ENCODE data around the gene GATAD2A. TPM values are rescaled to one million over a fixed set of nuclear protein-coding genes. Genes with fewer than 3 reads are reported as not detected.

Gene GATAD2A
- polyA plus RNA-seq, 1 donor (not counting 4 experiments of a cell fraction or from before 2014, with no cell fraction given): 28.4 TPM

- Histone ChIP-seq H2AFZ (ENCODE audit: control insufficient read depth, low read length) (no peak overlapping the region), H4K20me1 (ENCODE audit: control insufficient read depth, extremely low read depth, insufficient read depth, low read length) (peaks cover 45% of the 10 kb centered on the region), H3K4me2 (ENCODE audit: control insufficient read depth, extremely low read depth, insufficient read depth, low read depth, low read length) (no peak overlapping the region), H3K9me3 (ENCODE audit: control insufficient read depth, low read depth, low read length) (no peaks in the 10 kb centered on the region), H3K36me3 (ENCODE audit: control insufficient read depth in 2 of 2, extremely low read depth in 1 of 2, insufficient read depth in 2 of 2, low read length in 2 of 2) (peaks cover 1 to 17% of the 10 kb centered on the region in 2 experiments), H3K9me1 (ENCODE audit: control insufficient read depth, extremely low read depth, insufficient read depth, low read length) (peaks cover 5% of the 10 kb centered on the region), H3K9ac (ENCODE audit: control insufficient read depth, extremely low read depth, insufficient read depth, low read length) (no peak overlapping the region), H3K4me3 (ENCODE audit: control insufficient read depth in 2 of 3, extremely low read depth in 1 of 3, insufficient read depth in 2 of 3, low read depth in 1 of 3, low read length in 3 of 3) (no peak overlapping the region), H3K27me3 (ENCODE audit: control insufficient read depth, extremely low read depth, insufficient read depth, low read length) (no peaks in the 10 kb centered on the region), H3K4me1 (ENCODE audit: control insufficient read depth, extremely low read depth, insufficient read depth, low read length) (peaks cover 23% of the 10 kb centered on the region), H3K79me2 (ENCODE audit: control insufficient read depth, insufficient read depth, low read length) (peaks cover 94% of the 10 kb centered on the region), H3K27ac (ENCODE audit: control insufficient read depth, insufficient read depth, low read length) (peak overlapping the region; percentile 13)
- no peak for DNase-seq (ENCODE audit: low read depth, low spot score)
- no peak for FAIRE-seq
- dilution Hi-C loops (cut with MboI; ENCODE audit: extremely low pct_ligation_motif_present, low sequenced_read_pairs): no loop called here
- no peak for TF ChIP-seq EZH2 (IDR thresholded peaks at IDR 0.05; ENCODE audit: low read length)
- no peak for TF ChIP-seq CTCF (optimal IDR thresholded peaks at IDR 0.05 in 1 of 3, IDR thresholded peaks at IDR 0.05 in 1 of 3, conservative IDR thresholded peaks at IDR 0.05 in 1 of 3; ENCODE audit: extremely low read depth in 1 of 3, insufficient read depth in 2 of 3, low read length in 3 of 3)
These were observed 39.2 kb downstream of the GATAD2A start for GRCh38 chr19:19444681-19445155.

GRCh38 chr19:19445288-19445687 lies 39.8 kb downstream of the GATAD2A start:
- dilution Hi-C loops (cut with MboI; ENCODE audit: extremely low pct_ligation_motif_present, low sequenced_read_pairs): no loop called here
- Histone ChIP-seq H3K9ac (ENCODE audit: control insufficient read depth, extremely low read depth, insufficient read depth, low read length) (no peak overlapping the region), H3K27ac (ENCODE audit: control insufficient read depth, insufficient read depth, low read length) (peak overlapping the region; percentile 13), H3K27me3 (ENCODE audit: control insufficient read depth, extremely low read depth, insufficient read depth, low read length) (no peaks in the 10 kb centered on the region), H4K20me1 (ENCODE audit: control insufficient read depth, extremely low read depth, insufficient read depth, low read length) (peaks cover 45% of the 10 kb centered on the region), H3K4me1 (ENCODE audit: control insufficient read depth, extremely low read depth, insufficient read depth, low read length) (peaks cover 23% of the 10 kb centered on the region), H3K9me1 (ENCODE audit: control insufficient read depth, extremely low read depth, insufficient read depth, low read length) (peaks cover 5% of the 10 kb centered on the region), H3K4me2 (ENCODE audit: control insufficient read depth, extremely low read depth, insufficient read depth, low read depth, low read length) (no peak overlapping the region), H3K36me3 (ENCODE audit: control insufficient read depth in 2 of 2, extremely low read depth in 1 of 2, insufficient read depth in 2 of 2, low read length in 2 of 2) (peaks cover 1 to 15% of the 10 kb centered on the region in 2 experiments), H3K9me3 (ENCODE audit: control insufficient read depth, low read depth, low read length) (no peaks in the 10 kb centered on the region), H2AFZ (ENCODE audit: control insufficient read depth, low read length) (no peak overlapping the region), H3K4me3 (ENCODE audit: control insufficient read depth in 2 of 3, extremely low read depth in 1 of 3, insufficient read depth in 2 of 3, low read depth in 1 of 3, low read length in 3 of 3) (no peak overlapping the region), H3K79me2 (ENCODE audit: control insufficient read depth, insufficient read depth, low read length) (peaks cover 96% of the 10 kb centered on the region)
- FAIRE-seq (no peak), DNase-seq (ENCODE audit: low read depth, low spot score) (no peak)
- TF ChIP-seq EZH2 (IDR thresholded peaks at IDR 0.05; ENCODE audit: low read length): no peak
- TF ChIP-seq CTCF (optimal IDR thresholded peaks at IDR 0.05 in 1 of 3, IDR thresholded peaks at IDR 0.05 in 1 of 3, conservative IDR thresholded peaks at IDR 0.05 in 1 of 3; ENCODE audit: extremely low read depth in 1 of 3, insufficient read depth in 2 of 3, low read length in 3 of 3): no peak
